ENCODE data around the gene WSCD1.

The WSCD1 gene

DNA sequence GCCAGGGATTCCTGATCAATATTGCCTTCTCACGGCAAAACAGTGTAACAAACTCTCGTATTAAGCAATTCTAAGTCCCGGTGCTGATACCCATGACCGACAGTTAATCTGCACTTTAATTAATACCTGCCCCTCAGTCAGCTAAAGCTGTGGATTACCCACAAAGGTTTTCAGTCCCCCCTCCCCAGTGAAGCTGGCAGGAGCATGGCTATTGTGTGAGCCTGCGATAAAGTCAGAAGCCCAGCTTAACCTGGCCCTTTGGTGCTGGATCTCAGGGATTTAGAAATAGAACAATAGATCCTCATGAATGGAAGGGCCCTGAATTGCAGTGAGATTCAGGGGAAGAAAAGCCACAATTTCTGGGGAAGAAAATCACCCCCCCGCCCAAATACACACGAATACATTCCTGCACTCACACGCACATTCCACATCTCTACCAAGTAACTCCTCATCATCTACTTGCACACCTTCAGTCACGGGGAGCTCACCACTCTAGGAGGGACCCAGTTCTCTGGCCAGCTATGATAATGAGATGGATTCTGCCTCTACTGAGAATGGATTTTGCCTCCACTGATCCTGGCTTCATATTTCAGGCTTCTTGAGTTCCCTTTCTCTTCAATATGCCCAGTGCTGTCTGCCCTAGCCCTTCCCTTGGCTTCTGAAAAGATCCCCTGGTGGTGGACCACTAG is 102.6 kb downstream of the WSCD1 start:
- no peak overlapping the region for H3K9ac ChIP-seq (ENCODE audit: low read length)
- no peak overlapping the region for H3K4me3 ChIP-seq (ENCODE audit: low read length)
- no peaks in the 10 kb centered on the region for H3K36me3 ChIP-seq (ENCODE audit: control insufficient read depth, insufficient read depth, low read length)
- H3K4me1 ChIP-seq (ENCODE audit: control insufficient read depth, insufficient read depth, low read length) = no peaks in the 10 kb centered on the region
- H3K27me3 ChIP-seq (ENCODE audit: control insufficient read depth, insufficient read depth, low read length) = no peaks in the 10 kb centered on the region
- H3K9me3 ChIP-seq (ENCODE audit: control insufficient read depth, low read length) = no peaks in the 10 kb centered on the region

DNA sequence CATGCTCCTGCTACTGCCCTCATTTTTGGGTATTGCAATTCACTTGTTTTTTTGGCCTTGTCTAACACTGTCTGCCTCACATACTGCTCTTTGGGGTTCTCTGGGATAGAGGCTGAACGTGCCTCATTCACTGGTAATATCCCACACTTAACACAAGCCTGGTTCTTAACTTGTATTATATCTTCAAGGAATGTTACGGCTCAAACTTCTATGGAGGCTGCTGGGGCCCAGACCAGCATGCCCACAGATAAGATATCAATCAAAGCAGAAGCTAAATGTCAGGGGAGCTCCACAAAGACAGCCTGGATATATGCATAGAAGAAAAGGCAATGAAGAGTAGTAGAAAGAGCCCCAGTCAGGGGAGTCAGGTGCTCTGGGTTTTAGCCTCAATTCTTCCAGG is 103.5 kb downstream of the WSCD1 start:
- Histone ChIP-seq H3K36me3 (ENCODE audit: control insufficient read depth, insufficient read depth, low read length) (no peaks in the 10 kb centered on the region), H3K4me1 (ENCODE audit: control insufficient read depth, insufficient read depth, low read length) (no peaks in the 10 kb centered on the region), H3K9me3 (ENCODE audit: control insufficient read depth, low read length) (no peaks in the 10 kb centered on the region), H3K9ac (ENCODE audit: low read length) (no peak overlapping the region), H3K27me3 (ENCODE audit: control insufficient read depth, insufficient read depth, low read length) (no peaks in the 10 kb centered on the region), H3K4me3 (ENCODE audit: low read length) (no peak overlapping the region)

All from mucosa of stomach (tissue), 1 donor.